ENCODE data around the gene NCOA7. TPM values are rescaled to one million over a fixed set of nuclear protein-coding genes. Genes with fewer than 3 reads are reported as not detected.

NCOA7 gene
- total and polyA plus RNA-seq, 4 donors = 8.6 to 40.9 (median 17.6) TPM

- Histone ChIP-seq H3K27me3 (ENCODE audit: control insufficient read depth in 4 of 4, insufficient read depth in 4 of 4, low read length in 3 of 4) (no peaks in the 10 kb centered on the region), H3K27ac (ENCODE audit: low read depth in 1 of 2, low read length in 2 of 2) (peak overlapping the region; percentile 90 to 91)
- 10% methylated on average over 4 of the region's 4 CpGs for WGBS
Measured at GRCh38 chr6:125750692-125751333, 39.9 kb upstream of the NCOA7 start.

DNA sequence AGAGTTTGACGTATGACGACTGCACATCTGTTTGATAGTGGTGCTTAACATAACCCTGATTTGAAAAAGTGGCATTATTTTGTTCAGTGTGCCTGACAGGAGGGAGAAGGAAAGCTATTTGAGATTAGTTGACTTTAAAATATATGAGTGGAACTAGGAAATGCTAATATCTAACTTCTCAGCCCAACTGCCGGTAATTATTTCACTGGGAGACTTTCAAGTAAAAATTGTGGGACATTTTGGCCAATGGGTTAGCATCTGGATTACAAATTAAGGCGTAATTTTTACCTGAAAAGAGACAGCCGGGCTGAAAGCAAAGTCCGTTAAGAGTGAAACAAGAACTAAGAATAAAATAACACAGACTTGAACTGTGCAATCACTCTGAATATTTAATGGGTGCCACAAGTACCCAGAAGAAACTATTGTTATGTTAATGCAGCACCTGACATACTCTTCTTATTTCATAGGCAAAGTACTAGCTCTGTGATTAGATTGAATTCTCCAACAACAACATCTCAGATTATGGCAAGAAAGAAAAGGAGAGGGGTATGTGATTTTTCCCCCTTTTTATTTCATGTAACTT is 39.3 kb upstream of the NCOA7 start:
- Histone ChIP-seq H3K36me3 (ENCODE audit: control insufficient read depth in 4 of 4, insufficient read depth in 3 of 4, low read depth in 1 of 4, low read length in 3 of 4) (no peaks in the 10 kb centered on the region), H3K27ac (ENCODE audit: low read depth in 1 of 2, low read length in 2 of 2) (peak overlapping the region; percentile 90 to 91), H3K9ac (ENCODE audit: low read depth in 1 of 2, low read length in 2 of 2) (peak overlapping the region in 1 of 2 donors; percentile 91), H3K4me1 (ENCODE audit: control insufficient read depth in 4 of 4, insufficient read depth in 4 of 4, low read length in 3 of 4) (peaks cover 0 to 46% (median 30%) of the 10 kb centered on the region in 4 donors), H3K27me3 (ENCODE audit: control insufficient read depth in 4 of 4, insufficient read depth in 4 of 4, low read length in 3 of 4) (no peaks in the 10 kb centered on the region), H3K4me3 (ENCODE audit: low read depth in 1 of 3, low read length in 3 of 3) (peak overlapping the region; percentile 20 to 68 (median 33)), H3K9me3 (ENCODE audit: control insufficient read depth in 4 of 4, low read length in 3 of 4) (no peaks in the 10 kb centered on the region)
- TF ChIP-seq RXRA (IDR thresholded peaks at IDR 0.05) = no peak
- TF ChIP-seq FOXA1 (IDR thresholded peaks at IDR 0.05) = no peak
- TF ChIP-seq TAF1 (conservative IDR thresholded peaks at IDR 0.05) = no peak
- TF ChIP-seq FOXA2 (IDR thresholded peaks at IDR 0.05) = no peak
- no peak for TF ChIP-seq EGR1 (IDR thresholded peaks at IDR 0.05; ENCODE audit: low read depth in 2 of 2)
- TF ChIP-seq HNF4A (conservative IDR thresholded peaks at IDR 0.05) = peak in 1 of 2 donors; percentile 24
- no peak for DNase-seq (ENCODE audit: low spot score)
- 18% methylated on average over 6 of the region's 6 CpGs for WGBS

More at GRCh38 chr6:125750692-125751333, 39.9 kb upstream of the NCOA7 start:
- Histone ChIP-seq H3K9ac (ENCODE audit: low read depth in 1 of 2, low read length in 2 of 2) (peak overlapping the region; percentile 72 to 91), H3K36me3 (ENCODE audit: control insufficient read depth in 4 of 4, insufficient read depth in 3 of 4, low read depth in 1 of 4, low read length in 3 of 4) (no peaks in the 10 kb centered on the region), H3K4me1 (ENCODE audit: control insufficient read depth in 4 of 4, insufficient read depth in 4 of 4, low read length in 3 of 4) (peaks cover 0 to 52% (median 34%) of the 10 kb centered on the region in 4 donors), H3K9me3 (ENCODE audit: control insufficient read depth in 4 of 4, low read length in 3 of 4) (no peaks in the 10 kb centered on the region), H3K4me3 (ENCODE audit: low read depth in 1 of 3, low read length in 3 of 3) (peak overlapping the region; percentile 20 to 91 (median 68))
- DNase-seq (ENCODE audit: low spot score) = no peak
- TF ChIP-seq HNF4A (conservative IDR thresholded peaks at IDR 0.05) (no peak), SP1 (IDR thresholded peaks at IDR 0.05) (no peak), EGR1 (IDR thresholded peaks at IDR 0.05; ENCODE audit: low read depth in 2 of 2) (no peak), RAD21 (IDR thresholded peaks at IDR 0.05) (no peak), FOXA1 (IDR thresholded peaks at IDR 0.05) (no peak), YY1 (IDR thresholded peaks at IDR 0.05) (no peak), ZBTB33 (IDR thresholded peaks at IDR 0.05) (no peak), HNF4G (IDR thresholded peaks at IDR 0.05) (no peak), REST (IDR thresholded peaks at IDR 0.05) (no peak), FOXA2 (IDR thresholded peaks at IDR 0.05) (no peak)

Data from liver (tissue), 9 donors.